ENCODE results near the gene CDH6.

The CDH6 gene

DNA sequence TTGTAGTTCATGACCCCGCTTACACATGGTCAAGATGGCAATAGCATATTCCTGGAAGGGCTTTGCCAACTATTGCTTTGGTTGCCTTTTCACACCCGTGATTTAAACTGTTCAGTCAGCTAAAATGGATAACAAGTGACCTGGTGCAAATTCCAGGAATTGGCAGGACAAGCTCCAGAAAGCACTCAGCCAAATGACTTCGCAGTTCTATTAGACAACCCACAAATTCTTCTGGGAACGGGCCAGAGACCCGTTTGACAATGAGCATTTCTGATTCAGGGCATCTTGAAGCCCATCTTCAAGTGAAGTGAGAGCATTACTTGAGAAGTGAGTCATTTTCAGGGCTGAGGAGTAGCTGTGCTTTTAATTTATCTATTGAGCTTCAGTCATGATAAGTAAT lies 173.5 kb downstream of the CDH6 start:
- no peak overlapping the region for H3K4me3 ChIP-seq (ENCODE audit: low read length, poor library complexity, severe bottlenecking)
- H3F3A ChIP-seq (ENCODE audit: low read depth): no peaks in the 10 kb centered on the region
- no peak overlapping the region for H2AFZ ChIP-seq (ENCODE audit: low read length)
- TF ChIP-seq EZH2phosphoT487 (IDR thresholded peaks at IDR 0.05; ENCODE audit: borderline replicate concordance) (no peak), CTCF (conservative IDR thresholded peaks at IDR 0.05; ENCODE audit: low read length) (no peak)
- H3K9me3 ChIP-seq (ENCODE audit: insufficient read depth, low read depth, low read length): no peaks in the 10 kb centered on the region
- H4K20me1 ChIP-seq (ENCODE audit: insufficient read depth, low read length, poor library complexity, severe bottlenecking): no peaks in the 10 kb centered on the region
- H3K9me2 ChIP-seq (replicated peaks; ENCODE audit: low read depth, low read length): no peaks in the 10 kb centered on the region; the same call in 1 of the 2 replicates
- no peaks in the 10 kb centered on the region for H3K27me3 ChIP-seq (ENCODE audit: insufficient read depth, low read length, poor library complexity, severe bottlenecking)
- no peak overlapping the region for H3K4me2 ChIP-seq (ENCODE audit: low read depth, low read length, poor library complexity, severe bottlenecking)
- no peak overlapping the region for H3K9ac ChIP-seq (ENCODE audit: low read depth, low read length, poor library complexity, severe bottlenecking)
- H3K36me3 ChIP-seq (ENCODE audit: insufficient read depth, low read length): no peaks in the 10 kb centered on the region
- H3K4me1 ChIP-seq (ENCODE audit: insufficient read depth, low read length, poor library complexity, severe bottlenecking): no peaks in the 10 kb centered on the region
- H3K79me2 ChIP-seq (ENCODE audit: insufficient read depth, low read length): no peaks in the 10 kb centered on the region

DNA sequence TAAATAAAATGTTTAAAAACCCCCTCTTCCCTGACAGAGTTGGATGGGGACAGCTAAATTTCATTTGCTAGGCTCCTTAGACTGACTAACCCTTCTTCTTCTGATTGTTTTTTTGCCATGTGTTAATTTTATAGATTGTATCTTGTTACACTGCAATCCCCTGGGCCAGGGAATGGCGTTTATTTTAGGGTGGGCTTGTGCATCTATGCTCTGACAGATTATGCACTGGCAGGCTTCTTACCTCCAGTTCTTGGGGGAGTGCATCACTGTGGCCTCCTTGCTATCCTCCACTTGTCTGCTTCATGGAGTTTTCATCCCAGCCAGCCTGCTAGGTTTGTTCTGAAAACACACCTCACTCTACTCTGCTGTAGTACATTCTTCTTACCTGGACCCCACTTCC lies 178.6 kb downstream of the CDH6 start:
- H3K36me3 ChIP-seq (ENCODE audit: insufficient read depth, low read length): no peaks in the 10 kb centered on the region
- no peaks in the 10 kb centered on the region for H3K4me1 ChIP-seq (ENCODE audit: insufficient read depth, low read length, poor library complexity, severe bottlenecking)
- no peaks in the 10 kb centered on the region for H4K20me1 ChIP-seq (ENCODE audit: insufficient read depth, low read length, poor library complexity, severe bottlenecking)
- no peaks in the 10 kb centered on the region for H3F3A ChIP-seq (ENCODE audit: low read depth)
- no peak overlapping the region for H3K4me3 ChIP-seq (ENCODE audit: low read length, poor library complexity, severe bottlenecking)
- H3K9me2 ChIP-seq (replicated peaks; ENCODE audit: low read depth, low read length): no peaks in the 10 kb centered on the region; the same call in 1 of the 2 replicates
- no peak overlapping the region for H3K4me2 ChIP-seq (ENCODE audit: low read depth, low read length, poor library complexity, severe bottlenecking)
- H3K9me3 ChIP-seq (ENCODE audit: insufficient read depth, low read depth, low read length): no peaks in the 10 kb centered on the region
- no peaks in the 10 kb centered on the region for H3K27me3 ChIP-seq (ENCODE audit: insufficient read depth, low read length, poor library complexity, severe bottlenecking)
- no peak overlapping the region for H2AFZ ChIP-seq (ENCODE audit: low read length)
- H3K9ac ChIP-seq (ENCODE audit: low read depth, low read length, poor library complexity, severe bottlenecking): no peak overlapping the region
- TF ChIP-seq CTCF (conservative IDR thresholded peaks at IDR 0.05; ENCODE audit: low read length) (no peak), EZH2phosphoT487 (IDR thresholded peaks at IDR 0.05; ENCODE audit: borderline replicate concordance) (no peak)
- H3K79me2 ChIP-seq (ENCODE audit: insufficient read depth, low read length): no peaks in the 10 kb centered on the region

DNA sequence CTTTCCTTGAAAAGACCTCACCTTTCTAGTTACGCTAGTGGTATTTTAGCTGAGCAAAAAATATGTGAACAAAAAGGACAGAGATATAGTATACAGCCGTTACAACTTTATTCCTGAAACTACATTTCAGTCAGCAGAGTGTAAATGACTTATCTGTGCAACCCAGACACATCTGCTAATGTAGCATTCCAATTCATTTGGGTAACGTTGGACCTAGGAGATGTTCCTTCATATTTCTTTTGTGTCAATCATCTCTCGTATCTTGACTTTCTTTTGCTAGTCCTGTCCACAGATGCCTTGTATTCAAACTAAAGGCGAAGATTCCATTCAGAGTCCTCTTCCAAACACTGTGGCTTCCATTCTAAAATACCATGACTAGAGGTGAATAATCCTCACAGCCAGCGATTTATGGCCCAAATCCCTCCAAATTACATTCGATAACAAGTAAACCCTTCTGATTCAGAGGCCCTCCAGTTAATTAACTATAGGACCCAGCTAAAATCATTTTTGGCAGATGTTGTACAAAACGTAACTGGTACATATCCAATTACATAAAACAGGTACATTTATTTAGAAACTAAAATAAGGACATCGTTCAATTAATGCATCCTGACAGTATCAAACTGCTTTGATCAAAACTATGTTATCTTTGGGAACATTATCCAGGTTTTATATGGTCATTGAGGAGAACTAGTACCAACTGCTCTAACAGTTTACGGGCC lies 182.7 kb downstream of the CDH6 start:
- Histone ChIP-seq H3K9ac (ENCODE audit: low read depth, low read length, poor library complexity, severe bottlenecking) (no peak overlapping the region), H3K36me3 (ENCODE audit: insufficient read depth, low read length) (no peaks in the 10 kb centered on the region), H3K4me2 (ENCODE audit: low read depth, low read length, poor library complexity, severe bottlenecking) (no peak overlapping the region), H4K20me1 (ENCODE audit: insufficient read depth, low read length, poor library complexity, severe bottlenecking) (no peaks in the 10 kb centered on the region), H3K27me3 (ENCODE audit: insufficient read depth, low read length, poor library complexity, severe bottlenecking) (no peaks in the 10 kb centered on the region), H3K4me1 (ENCODE audit: insufficient read depth, low read length, poor library complexity, severe bottlenecking) (peaks cover 6% of the 10 kb centered on the region), H3K9me2 (replicated peaks; ENCODE audit: low read depth, low read length) (no peaks in the 10 kb centered on the region), H3K4me3 (ENCODE audit: low read length, poor library complexity, severe bottlenecking) (no peak overlapping the region), H2AFZ (ENCODE audit: low read length) (no peak overlapping the region), H3F3A (ENCODE audit: low read depth) (no peaks in the 10 kb centered on the region), H3K9me3 (ENCODE audit: insufficient read depth, low read depth, low read length) (no peaks in the 10 kb centered on the region), H3K79me2 (ENCODE audit: insufficient read depth, low read length) (no peaks in the 10 kb centered on the region)
- no peak for TF ChIP-seq EZH2phosphoT487 (IDR thresholded peaks at IDR 0.05; ENCODE audit: borderline replicate concordance)
- TF ChIP-seq CTCF (conservative IDR thresholded peaks at IDR 0.05; ENCODE audit: low read length): no peak

All from Loucy (cell line).